IMR-90 (cell line): ENCODE results near the gene BCAT1. TPM values are rescaled to one million over a fixed set of nuclear protein-coding genes. Genes with fewer than 3 reads are reported as not detected.

Experiments
- ATAC-seq: fragments of 200-7000 bp; cut with Tn5 transposase; 2 replicates; pipeline ENCODE4 v1.9.1; 2020; ENCODE audit warnings: low read depth, mild to moderate bottlenecking, moderate library complexity
- BruUV-seq: library from RNA; stranded (reverse); fragments of 400-500 nt; replicated peaks from 2 replicates; lab custom pipeline; 2021; lab: Mats Ljungman, UMichigan
- CTCF ChIA-PET: fragments of 300-600 bp; formaldehyde crosslinking; extraction: SDS; loops from one replicate; lab custom pipeline; 2021; ENCODE audit warnings: antibody characterized with exemption; lab: Yijun Ruan, JAX
- POLR2A ChIA-PET: fragments of 300-600 bp; sonication (Branson Sonifier 250); formaldehyde crosslinking; loops from one replicate; lab custom pipeline; 2022; ENCODE audit warnings: antibody characterized with exemption; ENCODE audit not compliant: unreplicated experiment; lab: Charles Lee
- DNase-seq: peaks from one replicate; pipeline ENCODE4 v3.0.0; 2013
- H2AFZ ChIP-seq: replicated peaks from 2 replicates; pipeline ENCODE3; 2013; ENCODE audit warnings: low read length, mild to moderate bottlenecking; ENCODE audit not compliant: poor library complexity
- H2AK5ac ChIP-seq: 2 replicates; pipeline ENCODE4 v1.6.1; 2013; ENCODE audit warnings: low read depth, low read length, inconsistent platforms
- H2AK9ac ChIP-seq: replicated peaks from 2 replicates; pipeline ENCODE3; 2013; ENCODE audit warnings: mild to moderate bottlenecking, low read depth, low read length, moderate library complexity; ENCODE audit not compliant: poor library complexity
- H2BK120ac ChIP-seq: 2 replicates; pipeline ENCODE4 v1.6.1; 2013; ENCODE audit warnings: low read depth, low read length, inconsistent platforms
- H2BK15ac ChIP-seq: 3 replicates; pipeline ENCODE4 v1.6.1; 2013; ENCODE audit warnings: low read depth, low read length, inconsistent platforms
- H2BK20ac ChIP-seq: 2 replicates; pipeline ENCODE4 v1.6.1; 2013; ENCODE audit warnings: low read depth, mild to moderate bottlenecking, inconsistent platforms, low read length, moderate library complexity
- H2BK5ac ChIP-seq: 2 replicates; pipeline ENCODE4 v1.6.1; 2013; ENCODE audit warnings: mild to moderate bottlenecking, low read depth, low read length, inconsistent platforms; ENCODE audit not compliant: poor library complexity, severe bottlenecking
- H3K14ac ChIP-seq: replicated peaks from 2 replicates; pipeline ENCODE4 v1.6.1; 2013; ENCODE audit warnings: low read depth, low read length, inconsistent platforms
- H3K18ac ChIP-seq: 2 replicates; pipeline ENCODE4 v1.6.1; 2013; ENCODE audit warnings: low read depth, low read length, control low read depth
- H3K23ac ChIP-seq: 2 replicates; pipeline ENCODE4 v1.6.1; 2013; ENCODE audit warnings: low read depth, low read length, inconsistent platforms
- H3K27ac ChIP-seq: 2 replicates; pipeline ENCODE4 v1.5.1; 2013; ENCODE audit warnings: mild to moderate bottlenecking, control low read depth, low read length; ENCODE audit not compliant: insufficient read depth
- H3K27me3 ChIP-seq: 2 replicates; pipeline ENCODE4 v1.6.1; 2013; ENCODE audit warnings: low read length; ENCODE audit not compliant: control insufficient read depth, insufficient read depth
- H3K36me3 ChIP-seq: 2 replicates; pipeline ENCODE4 v1.6.1; 2013; ENCODE audit warnings: low read length, mixed read lengths; ENCODE audit not compliant: control insufficient read depth, insufficient read depth
- H3K4ac ChIP-seq: 2 replicates; pipeline ENCODE4 v1.6.1; 2013; ENCODE audit warnings: low read depth, low read length, inconsistent platforms
- H3K4me1 ChIP-seq: 2 replicates; pipeline ENCODE4 v1.6.1; 2013; ENCODE audit warnings: low read length, mixed read lengths; ENCODE audit not compliant: control insufficient read depth, insufficient read depth
- H3K4me2 ChIP-seq: 2 replicates; pipeline ENCODE4 v1.6.1; 2013; ENCODE audit warnings: low read depth, mild to moderate bottlenecking, control low read depth, low read length, moderate library complexity
- H3K4me3 ChIP-seq: 2 replicates; pipeline ENCODE4 v1.5.1; 2013; ENCODE audit warnings: low read depth, mild to moderate bottlenecking, control low read depth, low read length, moderate library complexity; ENCODE audit not compliant: insufficient read depth
- H3K56ac ChIP-seq: 2 replicates; pipeline ENCODE4 v1.6.1; 2013; ENCODE audit warnings: low read length, inconsistent platforms; ENCODE audit not compliant: insufficient read depth; ENCODE audit errors: extremely low read depth
- H3K79me1 ChIP-seq, 2 experiments: 2 replicates each; pipeline ENCODE4 v1.6.1; 2013; ENCODE audit warnings: low read length in 2 of 2, inconsistent platforms in 1 of 2, low read depth in 1 of 2
- H3K9ac ChIP-seq: 2 replicates; pipeline ENCODE4 v1.6.1; 2013; ENCODE audit warnings: low read depth, low read length, control low read depth
- H3K9me1 ChIP-seq: 2 replicates; pipeline ENCODE4 v1.6.1; 2013; ENCODE audit warnings: low read length, inconsistent platforms; ENCODE audit not compliant: insufficient read depth
- H3K9me3 ChIP-seq: 2 replicates; pipeline ENCODE4 v1.6.1; 2013; ENCODE audit warnings: low read length; ENCODE audit not compliant: control insufficient read depth, insufficient read depth
- H4K20me1 ChIP-seq: 2 replicates; pipeline ENCODE4 v1.6.1; 2013; ENCODE audit warnings: low read length, inconsistent platforms; ENCODE audit not compliant: insufficient read depth
- H4K5ac ChIP-seq: 2 replicates; pipeline ENCODE4 v1.6.1; 2013; ENCODE audit warnings: mild to moderate bottlenecking, low read depth, low read length, control low read depth
- H4K8ac ChIP-seq, 2 experiments: 2 replicates each; pipeline ENCODE4 v1.6.1; 2013; ENCODE audit warnings: low read depth in 2 of 2, low read length in 2 of 2, control low read depth in 1 of 2, inconsistent platforms in 1 of 2
- H4K91ac ChIP-seq: 2 replicates; pipeline ENCODE4 v1.6.1; 2013; ENCODE audit warnings: low read depth, low read length, inconsistent platforms; ENCODE audit not compliant: insufficient read depth
- BHLHE40 ChIP-seq: fragments of 150-350 bp; IDR thresholded peaks from 2 replicates; pipeline ENCODE4 v1.6.1; 2016; ENCODE audit warnings: mild to moderate bottlenecking, low read depth, low read length
- CEBPB ChIP-seq: IDR thresholded peaks from 2 replicates; pipeline ENCODE4 v1.6.1; 2012; ENCODE audit warnings: low read depth, low read length, improper control_type of control experiment
- CHD1 ChIP-seq: IDR thresholded peaks from 2 replicates; pipeline ENCODE4 v1.6.1; 2012; ENCODE audit warnings: low read depth, low read length, improper control_type of control experiment
- CTCF ChIP-seq: conservative IDR thresholded peaks from 2 replicates; pipeline ENCODE4 v1.5.1; 2012; ENCODE audit warnings: mild to moderate bottlenecking, low read depth, low read length, improper control_type of control experiment
- ELK1 ChIP-seq: fragments of 150-350 bp; IDR thresholded peaks from 2 replicates; pipeline ENCODE4 v1.6.1; 2016; ENCODE audit warnings: low read depth, mild to moderate bottlenecking, low read length, moderate library complexity, borderline replicate concordance
- FOS ChIP-seq: fragments of 150-350 bp; IDR thresholded peaks from 2 replicates; pipeline ENCODE4 v1.6.1; 2016; ENCODE audit warnings: low read depth, low read length
- MAFK ChIP-seq: IDR thresholded peaks from 2 replicates; pipeline ENCODE4 v1.6.1; 2012; ENCODE audit warnings: low read depth, low read length, improper control_type of control experiment
- MAZ ChIP-seq: IDR thresholded peaks from 2 replicates; pipeline ENCODE4 v1.6.1; 2012; ENCODE audit warnings: low read depth, mild to moderate bottlenecking, low read length, improper control_type of control experiment, moderate library complexity, borderline replicate concordance
- MXI1 ChIP-seq: IDR thresholded peaks from 2 replicates; pipeline ENCODE4 v1.6.1; 2012; ENCODE audit warnings: low read depth, mild to moderate bottlenecking, low read length, moderate library complexity, borderline replicate concordance
- NFE2L2 ChIP-seq: fragments of 150-350 bp; IDR thresholded peaks from 2 replicates; pipeline ENCODE4 v1.6.1; 2016; ENCODE audit warnings: low read depth, mild to moderate bottlenecking, low read length
- POLR2A ChIP-seq: IDR thresholded peaks from 2 replicates; pipeline ENCODE4 v1.6.1; 2012; ENCODE audit warnings: mild to moderate bottlenecking, low read depth, low read length
- RAD21 ChIP-seq: IDR thresholded peaks from 2 replicates; pipeline ENCODE4 v1.6.1; 2012; ENCODE audit warnings: low read length, improper control_type of control experiment
- RFX5 ChIP-seq: IDR thresholded peaks from 2 replicates; pipeline ENCODE4 v1.8.0; 2012; ENCODE audit warnings: low read depth, mild to moderate bottlenecking, low read length, moderate library complexity
- SMC3 ChIP-seq: fragments of 150-350 bp; IDR thresholded peaks from 2 replicates; pipeline ENCODE4 v1.6.1; 2016; ENCODE audit warnings: low read depth, mild to moderate bottlenecking, antibody characterized with exemption, low read length, moderate library complexity
- USF2 ChIP-seq: fragments of 150-350 bp; IDR thresholded peaks from 2 replicates; pipeline ENCODE4 v1.6.1; 2017; ENCODE audit warnings: mild to moderate bottlenecking, antibody characterized with exemption, low read length, low read depth
- WGBS, 2 experiments: methylation state at CpG; one replicate each; pipeline versions ENCODE4 v1.1.5 to v1.1.7; 2013; ENCODE audit warnings: missing lambda C conversion rate in 2 of 2; ENCODE audit not compliant: insufficient read length in 1 of 2; ENCODE audit errors: extremely low coverage in 2 of 2; 5-methylcytosine and 5-hydroxymethylcytosine counted together
- dilution Hi-C: fragments of 300-500 bp; cut with HindIII; formaldehyde crosslinking; loops from one replicate; pipeline ENCODE4 v1.14.3; 2018; ENCODE audit warnings: low sequenced_read_pairs; ENCODE audit not compliant: unreplicated experiment
- in situ Hi-C: fragments of 300-500 bp; cut with MboI; formaldehyde crosslinking; loops from 3 replicates; pipeline ENCODE4 v1.14.3; 2019; ENCODE audit warnings: low sequenced_read_pairs, inconsistent platforms, mixed read lengths
- intact Hi-C: fragments of 100-400 bp; cut with micrococcal nuclease; formaldehyde crosslinking; loops from 2 replicates; pipeline ENCODE4 v1.10.0; 2022
- polyA plus RNA-seq, 3 experiments: library from polyadenylated mRNA; depleted of rRNA; stranded (reverse); fragments of >200 nt; gene quantifications; 2 replicates each; pipeline ENCODE4 v1.2.3, GENCODE V29; 2012; ENCODE audit warnings: low replicate concordance in 1 of 3
- total RNA-seq: library from RNA; depleted of rRNA; stranded (reverse); fragments of >200 nt; gene quantifications from 2 replicates; pipeline ENCODE4 v1.2.3, GENCODE V29; 2012

The BCAT1 gene
- total and polyA plus RNA-seq, 2 of the 4 experiments (the other 2 are of a cell fraction) = 30.4 to 683 TPM

DNA sequence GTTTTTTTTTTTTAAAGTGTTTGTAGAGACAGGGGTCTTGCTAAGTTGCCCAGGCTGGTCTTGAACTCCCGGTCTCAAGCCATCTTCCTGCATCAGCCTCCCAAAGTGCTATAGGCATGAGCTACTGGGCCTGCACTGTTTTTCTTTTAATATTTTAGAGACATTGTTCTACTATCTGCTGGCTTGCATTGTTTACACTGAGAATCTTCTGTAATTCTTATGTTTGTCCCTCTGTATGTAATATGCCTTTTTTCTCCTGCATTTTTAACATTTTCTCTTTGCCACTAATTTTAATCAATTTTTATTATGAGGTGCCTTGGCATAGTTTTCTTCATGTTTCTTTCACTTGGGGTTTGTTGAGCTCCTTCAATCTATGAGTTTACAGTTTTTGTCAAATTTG, 15.4 kb upstream of the BCAT1 start:
- intact Hi-C loops = no loop called here
- in situ Hi-C loops = no loop called here

More for the DNA sequence above, 15.4 kb upstream of the BCAT1 start:
- Histone ChIP-seq H3K27me3 (no peaks in the 10 kb centered on the region), H3K9ac (no peak overlapping the region), H3K4me2 (no peak overlapping the region), H3K14ac (no peak overlapping the region), H2BK120ac (no peak overlapping the region), H3K4me3 (no peak overlapping the region), H4K5ac (no peak overlapping the region), H3K9me1 (peaks cover 5% of the 10 kb centered on the region; the same call in 1 of the 2 replicates), H3K79me1 (no peaks in the 10 kb centered on the region), H4K20me1 (no peaks in the 10 kb centered on the region), H3K36me3 (no peaks in the 10 kb centered on the region), H3K27ac (no peak overlapping the region), H4K8ac (no peak overlapping the region), H2AK5ac (no peak overlapping the region), H4K91ac (no peak overlapping the region), H2BK20ac (no peak overlapping the region), H3K4ac (no peak overlapping the region), H2AFZ (no peak overlapping the region), H3K4me1 (no peaks in the 10 kb centered on the region), H2BK5ac (no peak overlapping the region), H2AK9ac (no peak overlapping the region), H3K9me3 (peaks cover 7% of the 10 kb centered on the region), H3K23ac (no peak overlapping the region), H3K18ac (no peak overlapping the region), H2BK15ac (no peak overlapping the region), H3K56ac (no peak overlapping the region)
- ChIA-PET POLR2A (no interaction called here), CTCF (no interaction called here)
- TF ChIP-seq POLR2A = no peak
- no peak for TF ChIP-seq RFX5
- no peak for TF ChIP-seq NFE2L2
- no peak for TF ChIP-seq USF2
- no peak for TF ChIP-seq RAD21
- TF ChIP-seq CEBPB = no peak
- no peak for TF ChIP-seq CHD1
- no peak for TF ChIP-seq MAZ
- TF ChIP-seq BHLHE40 = no peak
- no peak for TF ChIP-seq FOS
- TF ChIP-seq CTCF = no peak
- no peak for TF ChIP-seq ELK1
- no peak for TF ChIP-seq MAFK
- TF ChIP-seq SMC3 = no peak
- no peak for TF ChIP-seq MXI1
- dilution Hi-C loops = no loop called here
- no TSS peak for BruUV-seq
- ATAC-seq = no peak
- no peak for DNase-seq
- WGBS, 2 experiments = no CpG with 5 or more reads among the region's 1 CpG
